GM12892 (cell line): Measurements from ENCODE around the gene PTPN11.

Experiments used
- POLR2A ChIP-seq: IDR thresholded peaks from 2 replicates; pipeline ENCODE4 v1.6.1; 2011; ENCODE audit warnings: low read depth, low read length, control low read depth
- POLR2AphosphoS5 ChIP-seq: IDR thresholded peaks from 2 replicates; pipeline ENCODE4 v1.6.1; 2011; ENCODE audit warnings: low read depth, low read length, control low read depth
- TAF1 ChIP-seq: IDR thresholded peaks from 2 replicates; pipeline ENCODE4 v1.6.1; 2011; ENCODE audit warnings: low read depth, mild to moderate bottlenecking, control low read depth, low read length, borderline replicate concordance

DNA sequence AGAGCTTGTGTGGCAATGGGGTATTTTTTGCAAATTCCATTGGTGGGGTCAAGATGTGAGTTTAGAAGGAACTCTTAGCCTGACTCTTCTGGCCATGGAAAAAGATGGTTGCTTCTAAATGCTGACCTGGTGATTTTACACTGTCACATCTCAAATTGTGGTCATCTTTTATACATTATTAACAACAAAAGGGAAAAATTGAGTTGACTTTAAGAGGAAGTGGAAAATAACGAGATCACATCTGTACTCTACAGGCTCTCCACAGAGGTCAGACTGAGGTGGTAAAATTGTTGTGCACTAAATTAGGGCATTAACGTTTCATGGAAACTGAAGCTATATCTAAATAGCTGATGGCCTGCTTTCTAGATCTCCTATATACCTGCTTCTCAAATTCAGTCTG is 44.7 kb downstream of the PTPN11 start:
- TF ChIP-seq POLR2AphosphoS5 (no peak), POLR2A (no peak), TAF1 (no peak)
